Esophagus muscularis mucosa (tissue), 4 donors: ENCODE measurements around the gene TLR6. TPM values are rescaled to one million over a fixed set of nuclear protein-coding genes. Genes with fewer than 3 reads are reported as not detected.

Source experiments
- DNase-seq: peaks from one replicate; pipeline ENCODE4 v3.0.0-alpha.2; 2017; ENCODE audit errors: extremely low spot score
- H3K27ac ChIP-seq, 4 donors: fragments of 200-600 bp; sonication (generic); replicated peaks in 1 of 4; 1 replicate in 3 of 4; 2 replicates in 1 of 4; pipeline ENCODE4 v1.5.1; 2016 to 2019; ENCODE audit warnings: mild to moderate bottlenecking in 1 of 4
- H3K27me3 ChIP-seq, 4 donors: fragments of 200-600 bp; sonication (generic); one replicate each; pipeline versions ENCODE4 v1.5.1 to v1.6.0; 2016 to 2019
- H3K36me3 ChIP-seq, 4 donors: fragments of 200-600 bp; sonication (generic); one replicate each; pipeline ENCODE4 v1.5.1; 2016 to 2019
- H3K4me1 ChIP-seq, 4 donors: fragments of 200-600 bp; sonication (generic); one replicate each; pipeline ENCODE4 v1.5.1; 2016 to 2019
- H3K4me3 ChIP-seq, 4 donors: fragments of 200-600 bp; sonication (generic); 1 replicate in 2 of 4; 2 replicates in 2 of 4; pipeline ENCODE4 v1.5.1; 2016 to 2019; ENCODE audit warnings: mild to moderate bottlenecking in 4 of 4, moderate library complexity in 1 of 4
- H3K9me3 ChIP-seq, 4 donors: fragments of 200-600 bp; sonication (generic); 1 replicate in 3 of 4; 2 replicates in 1 of 4; pipeline ENCODE4 v1.5.1; 2016 to 2019
- EP300 ChIP-seq: sonication (generic); formaldehyde crosslinking; IDR thresholded peaks from one replicate; pipeline ENCODE4 v1.6.1; 2017; ENCODE audit warnings: antibody characterized with exemption
- POLR2A ChIP-seq: fragments of 450-650 bp; IDR thresholded peaks from one replicate; pipeline ENCODE4 v1.6.1; 2017; ENCODE audit warnings: antibody characterized with exemption, moderate library complexity, mild to moderate bottlenecking, low read depth
- POLR2AphosphoS5 ChIP-seq, 2 donors: sonication (generic); formaldehyde crosslinking; IDR thresholded peaks; one replicate each; pipeline ENCODE4 v1.6.1; 2017; ENCODE audit warnings: antibody characterized with exemption in 2 of 2
- WGBS: methylation state at CpG from one replicate; pipeline ENCODE4 v1.1.5; 2018; 5-methylcytosine and 5-hydroxymethylcytosine counted together
- intact Hi-C: fragments of 100-400 bp; cut with DNase I; formaldehyde crosslinking; loops from one replicate; pipeline ENCODE4 v1.15.1; 2023
- total RNA-seq, 4 donors: library from RNA; depleted of rRNA; stranded (reverse); fragments of >200 nt; gene quantifications; one replicate each; pipeline versions ENCODE4 v1.1.0 to v1.2.1, GENCODE V29; 2016
- TF ChIP-seq, protein P1 (sequence below), 3 experiments: fragments of 200-600 bp in 2 of 3; fragments of 450-650 bp in 1 of 3; sonication (generic) in 2 of 3; IDR thresholded peaks; one replicate each; pipeline ENCODE4 v1.5.1; 2017 to 2019; ENCODE audit warnings: antibody characterized with exemption in 3 of 3, mild to moderate bottlenecking in 2 of 3, moderate library complexity in 1 of 3

Gene TLR6
- total RNA-seq: 1 to 10 TPM; 1.1 to 1.8 (median 1.7) TPM

- DNase-seq: no peak
- Histone ChIP-seq H3K4me3 (peak within 1 kb of the TSS; percentile 17 to 34 (median 22)), H3K9me3 (no peaks in the 10 kb centered on the region), H3K36me3 (no peaks in the 10 kb centered on the region), H3K27ac (peak within 1 kb of the TSS; percentile 57 to 69 (median 59)), H3K4me1 (peaks cover 0 to 13% (median 8%) of the 10 kb centered on the region in 4 donors), H3K27me3 (no peaks in the 10 kb centered on the region)
- intact Hi-C loops: no loop called here
- TF ChIP-seq POLR2A: no peak
- TF ChIP-seq, protein P1, sequence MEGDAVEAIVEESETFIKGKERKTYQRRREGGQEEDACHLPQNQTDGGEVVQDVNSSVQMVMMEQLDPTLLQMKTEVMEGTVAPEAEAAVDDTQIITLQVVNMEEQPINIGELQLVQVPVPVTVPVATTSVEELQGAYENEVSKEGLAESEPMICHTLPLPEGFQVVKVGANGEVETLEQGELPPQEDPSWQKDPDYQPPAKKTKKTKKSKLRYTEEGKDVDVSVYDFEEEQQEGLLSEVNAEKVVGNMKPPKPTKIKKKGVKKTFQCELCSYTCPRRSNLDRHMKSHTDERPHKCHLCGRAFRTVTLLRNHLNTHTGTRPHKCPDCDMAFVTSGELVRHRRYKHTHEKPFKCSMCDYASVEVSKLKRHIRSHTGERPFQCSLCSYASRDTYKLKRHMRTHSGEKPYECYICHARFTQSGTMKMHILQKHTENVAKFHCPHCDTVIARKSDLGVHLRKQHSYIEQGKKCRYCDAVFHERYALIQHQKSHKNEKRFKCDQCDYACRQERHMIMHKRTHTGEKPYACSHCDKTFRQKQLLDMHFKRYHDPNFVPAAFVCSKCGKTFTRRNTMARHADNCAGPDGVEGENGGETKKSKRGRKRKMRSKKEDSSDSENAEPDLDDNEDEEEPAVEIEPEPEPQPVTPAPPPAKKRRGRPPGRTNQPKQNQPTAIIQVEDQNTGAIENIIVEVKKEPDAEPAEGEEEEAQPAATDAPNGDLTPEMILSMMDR (IDR thresholded peaks at IDR 0.05): peak; percentile 57 to 79 (median 69)
- 35% methylated on average over 8 of the region's 8 CpGs for WGBS
Measured at GRCh38 chr4:38856524-38857337, at the start of gene TLR6. TLR6 (minus strand) TSS chr4:38856817; CDS start chr4:38829473, 27,344 bp downstream.

DNA sequence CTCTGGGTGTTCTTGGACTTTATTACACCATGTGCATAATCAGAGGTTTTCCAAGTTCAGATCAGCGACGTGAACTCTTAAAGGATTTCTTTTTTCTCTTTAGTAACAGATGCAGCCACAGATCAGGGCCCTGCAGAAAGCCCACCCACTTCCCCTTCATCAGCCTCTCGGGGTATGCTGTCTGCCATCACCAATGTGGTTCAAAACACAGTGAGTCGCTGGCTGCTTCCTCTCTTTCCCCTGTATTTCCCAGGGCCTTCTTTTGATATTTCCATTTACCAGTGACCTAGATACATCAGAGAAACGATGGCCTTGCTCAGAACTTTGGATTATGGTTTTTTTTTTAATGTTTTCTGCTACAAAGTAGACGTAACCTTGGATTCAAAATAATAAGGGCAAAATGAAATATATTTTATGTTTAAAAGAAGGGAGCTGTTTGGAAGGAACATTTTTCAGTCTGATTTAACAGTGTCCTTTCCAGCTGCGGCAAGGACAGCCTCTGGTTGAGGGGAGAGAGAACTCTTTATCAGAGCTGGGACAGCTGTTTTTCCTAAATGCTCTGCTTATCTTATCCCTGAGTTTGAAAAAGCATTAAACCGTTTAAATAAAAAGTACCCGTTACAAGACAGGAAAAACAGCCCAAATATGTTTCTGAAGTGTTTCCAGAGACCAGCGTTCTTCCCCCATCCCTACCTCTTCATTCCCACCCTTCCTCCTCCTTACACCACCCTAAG, 49.2 kb upstream of the TLR6 start:
- Histone ChIP-seq H3K27ac (peak overlapping the region; percentile 14 to 55 (median 38)), H3K9me3 (no peaks in the 10 kb centered on the region), H3K4me3 (no peak overlapping the region), H3K27me3 (no peaks in the 10 kb centered on the region), H3K4me1 (peaks cover 0 to 36% (median 26%) of the 10 kb centered on the region in 4 donors), H3K36me3 (peaks cover 34 to 64% (median 51%) of the 10 kb centered on the region in 4 donors)
- intact Hi-C loops: loop anchor here (10.0 kb wide), 1 partner anchor 139 kb away; no protein-coding TSS in a partner anchor
- 42% methylated on average over 10 of the region's 10 CpGs for WGBS
- TF ChIP-seq POLR2AphosphoS5 (IDR thresholded peaks at IDR 0.05) (no peak), EP300 (no peak), POLR2A (no peak)
- TF ChIP-seq, protein P1 (IDR thresholded peaks at IDR 0.05): no peak
- DNase-seq: no peak

DNA sequence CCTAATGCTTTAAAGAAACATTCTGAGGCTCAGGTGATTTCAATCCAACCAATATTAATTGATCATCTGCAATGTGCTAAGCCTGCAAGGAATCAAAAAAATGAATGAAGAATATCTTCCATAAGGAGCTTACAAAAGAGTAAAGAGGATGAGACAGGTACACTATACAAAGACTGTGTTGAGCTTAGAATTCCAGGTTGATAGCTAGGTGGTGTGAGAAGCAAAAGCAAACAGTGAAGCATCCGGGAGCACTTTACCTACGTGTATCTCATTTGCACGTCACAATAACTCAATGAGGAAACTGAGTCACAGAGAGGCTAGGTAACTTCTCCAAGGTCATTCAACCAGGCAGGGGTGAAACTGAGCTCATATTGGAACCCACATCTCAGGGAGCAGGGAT, 48.1 kb upstream of the TLR6 start:
- H3K27ac ChIP-seq: peak overlapping the region in 1 of 4 donors; percentile 24

DNA sequence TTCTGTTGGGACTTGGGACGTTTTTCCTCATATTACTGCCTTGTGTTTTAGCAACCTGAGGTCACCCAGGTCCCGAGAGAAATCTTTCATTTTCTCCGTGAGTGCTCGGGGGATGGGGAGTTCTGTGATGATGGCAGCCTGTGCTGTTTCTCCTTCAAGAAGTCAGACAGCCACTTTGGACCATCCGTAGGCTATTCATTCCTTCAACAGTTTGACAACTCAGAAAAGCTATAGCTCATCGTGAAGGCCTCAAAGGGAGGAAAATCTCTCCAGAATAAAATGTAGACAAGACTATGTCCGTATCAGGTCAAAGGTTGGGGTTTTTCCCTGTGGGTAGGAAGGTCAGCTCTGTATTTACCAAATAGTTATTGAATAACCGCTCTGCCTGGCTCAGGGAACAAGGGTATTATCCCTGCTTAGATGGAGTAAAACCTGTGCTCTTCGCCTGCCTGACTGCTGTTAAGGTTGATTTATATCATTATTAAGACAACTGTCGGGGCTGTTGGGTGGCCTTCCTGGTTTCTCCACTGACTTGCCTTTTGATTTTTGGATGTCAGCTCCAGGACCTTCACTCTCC, 47.6 kb upstream of the TLR6 start:
- intact Hi-C loops: loop anchor here (10.0 kb wide), 1 partner anchor 141 kb away; no protein-coding TSS in a partner anchor
- no peak overlapping the region for H3K27ac ChIP-seq
- DNase-seq: no peak
- H3K4me3 ChIP-seq: no peak overlapping the region
- H3K36me3 ChIP-seq: peaks cover 21 to 47% (median 36%) of the 10 kb centered on the region in 4 donors
- no peaks in the 10 kb centered on the region for H3K9me3 ChIP-seq
- H3K4me1 ChIP-seq: peaks cover 0 to 36% (median 26%) of the 10 kb centered on the region in 4 donors
- TF ChIP-seq EP300 (no peak), POLR2A (no peak), POLR2AphosphoS5 (IDR thresholded peaks at IDR 0.05) (no peak)
- TF ChIP-seq, protein P1 (IDR thresholded peaks at IDR 0.05): no peak
- H3K27me3 ChIP-seq: no peaks in the 10 kb centered on the region
- WGBS: 71% methylated on average over 9 of the region's 10 CpGs

More for the DNA sequence above, 48.1 kb upstream of the TLR6 start:
- Histone ChIP-seq H3K4me3 (no peak overlapping the region), H3K27me3 (no peaks in the 10 kb centered on the region), H3K36me3 (peaks cover 26 to 52% (median 40%) of the 10 kb centered on the region in 4 donors), H3K9me3 (no peaks in the 10 kb centered on the region), H3K4me1 (peaks cover 0 to 36% (median 26%) of the 10 kb centered on the region in 4 donors)
- 96% methylated on average over 3 of the region's 3 CpGs for WGBS
- no peak for DNase-seq
- TF ChIP-seq POLR2A (no peak), EP300 (no peak), POLR2AphosphoS5 (IDR thresholded peaks at IDR 0.05) (no peak)
- TF ChIP-seq, protein P1 (IDR thresholded peaks at IDR 0.05): no peak
- intact Hi-C loops: loop anchor here (10.0 kb wide), 1 partner anchor 140 kb away; no protein-coding TSS in a partner anchor
